ENCODE results near the gene DCP2.

GRCh38 chr5:112976432-112977309 is at the start of gene DCP2:
- no peak for TF ChIP-seq CTCF (IDR thresholded peaks at IDR 0.05)
- TF ChIP-seq POLR2A (IDR thresholded peaks at IDR 0.05), result peak in 1 of 2 donors; percentile 73

Data from vagina (tissue), 2 donors.